ENCODE measurements around the gene WWOX. TPM values are rescaled to one million over a fixed set of nuclear protein-coding genes. Genes with fewer than 3 reads are reported as not detected.

Gene WWOX
- total and polyA plus RNA-seq, 2 of the 13 experiments (the other 11 are each of a cell fraction or from before 2014, with no cell fraction given) = 9.1 to 37.4 TPM

DNA sequence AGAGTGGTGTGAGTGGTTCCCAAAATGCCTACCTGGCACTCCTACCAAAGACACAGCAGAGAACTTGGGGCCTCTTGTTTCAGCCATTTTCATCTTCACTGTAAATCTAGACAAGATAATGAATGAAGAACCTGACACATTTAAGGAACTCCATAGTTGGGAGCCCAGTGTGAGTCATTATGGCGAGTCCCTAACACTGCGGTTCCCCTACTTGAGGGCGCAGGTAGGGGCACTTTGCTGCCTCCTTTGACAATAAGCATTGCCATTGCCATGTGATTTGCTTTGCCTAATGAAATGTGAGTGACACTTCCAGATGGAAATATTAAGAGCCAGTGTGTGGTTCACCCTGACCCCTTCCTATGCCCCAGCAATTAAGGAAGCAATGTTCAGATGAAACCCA lies 983.5 kb downstream of the WWOX start:
- Histone ChIP-seq H3K27ac (ENCODE audit: extremely low read length, insufficient read depth, low read length) (no peak overlapping the region), H2AFZ (ENCODE audit: low read length) (no peak overlapping the region), H3K4me2 (ENCODE audit: low read depth, low read length) (no peak overlapping the region), H3K9ac (ENCODE audit: insufficient read depth, low read depth, low read length) (no peak overlapping the region), H3K4me1 (ENCODE audit: insufficient read depth, low read length) (peaks cover 22% of the 10 kb centered on the region), H3K36me3 (replicated peaks in 1 of 2; ENCODE audit: control insufficient read depth in 1 of 2, insufficient read depth in 2 of 2, low read length in 2 of 2) (no peaks in the 10 kb centered on the region), H3K79me2 (ENCODE audit: insufficient read depth, low read length) (no peaks in the 10 kb centered on the region), H3K4me3 (replicated peaks in 1 of 3; ENCODE audit: insufficient read depth in 1 of 3, low read depth in 2 of 3, low read length in 3 of 3) (no peak overlapping the region), H3K9me3 (ENCODE audit: low read length) (no peaks in the 10 kb centered on the region), H4K20me1 (ENCODE audit: insufficient read depth, low read length) (no peaks in the 10 kb centered on the region), H3K27me3 (ENCODE audit: control insufficient read depth in 1 of 2, insufficient read depth in 2 of 2, low read length in 2 of 2) (no peaks in the 10 kb centered on the region)
- 89% methylated on average over 3 of the region's 3 CpGs for WGBS (ENCODE audit: low lambda C conversion rate)
- BruUV-seq (replicated peaks) = no TSS peak
- intact Hi-C loops (cut with micrococcal nuclease; ENCODE audit: unreplicated experiment) (no loop called here), in situ Hi-C loops (cut with HindIII; ENCODE audit: extremely low pct_ligation_motif_present, low pct_unique_long_range_greater_than_20kb) (no loop called here)
- no peak for FAIRE-seq
- POLR2A ChIA-PET = interaction anchor here (1.1 kb wide), 1 partner anchor 28 kb away, joined by 3 read pairs; no protein-coding TSS in a partner anchor
- no peak for ATAC-seq
- TF ChIP-seq SETDB1 (CRISPR knock-in tag; IDR thresholded peaks at IDR 0.05; ENCODE audit: borderline replicate concordance) = no peak
- no peak for DNase-seq (ENCODE audit: low spot score)
- CTCF ChIA-PET (ENCODE audit: low intra/inter-chr PET ratio, low total read pairs) = no interaction called here

DNA sequence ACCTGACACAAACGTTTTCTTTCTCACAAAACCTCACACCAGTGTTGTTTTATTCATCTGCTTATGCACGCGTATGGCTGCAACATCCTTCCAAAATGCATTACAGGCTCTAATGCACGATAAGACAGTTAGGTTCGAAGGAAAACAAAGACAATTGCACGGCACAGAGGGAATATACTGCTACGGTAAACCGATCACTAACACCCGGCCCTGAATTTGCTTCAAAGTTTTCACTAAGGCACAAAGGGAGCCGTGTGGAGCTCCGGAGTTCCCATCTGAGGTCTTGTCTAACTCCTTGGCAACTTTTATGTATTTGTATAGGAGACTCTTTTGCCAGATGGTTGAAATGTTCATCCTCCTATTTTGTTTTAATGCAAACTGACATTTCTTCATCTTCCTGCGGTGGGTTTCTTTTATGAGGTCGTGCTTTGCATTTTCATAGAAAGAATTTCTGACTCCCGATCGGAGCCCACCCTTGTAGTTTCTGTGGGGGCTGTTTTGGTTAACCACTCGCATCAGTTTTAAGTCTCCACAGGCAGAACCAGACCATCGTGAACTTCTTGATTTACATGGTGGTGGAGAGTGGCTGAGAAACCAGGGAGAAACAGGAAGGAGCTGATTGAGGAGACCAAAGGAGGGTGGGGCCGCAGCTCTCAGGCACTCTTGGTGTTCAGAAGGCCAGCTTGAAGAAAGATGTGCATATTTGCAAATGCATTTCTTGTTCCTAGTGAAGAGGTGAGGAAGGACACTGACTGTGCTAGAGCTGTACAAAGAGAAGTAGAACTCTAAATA lies 984.2 kb downstream of the WWOX start:
- H4K20me1 ChIP-seq (ENCODE audit: insufficient read depth, low read length) = no peaks in the 10 kb centered on the region
- POLR2A ChIA-PET = no interaction called here
- no peak for ATAC-seq
- no peaks in the 10 kb centered on the region for H3K9me3 ChIP-seq (ENCODE audit: low read length)
- FAIRE-seq = no peak
- 67% methylated on average over 18 of the region's 18 CpGs for WGBS (ENCODE audit: low lambda C conversion rate)
- DNase-seq (ENCODE audit: low spot score) = no peak
- H3K4me3 ChIP-seq (replicated peaks in 1 of 3; ENCODE audit: insufficient read depth in 1 of 3, low read depth in 2 of 3, low read length in 3 of 3) = no peak overlapping the region
- no peak overlapping the region for H3K27ac ChIP-seq (ENCODE audit: extremely low read length, insufficient read depth, low read length)
- no peak overlapping the region for H3K9ac ChIP-seq (ENCODE audit: insufficient read depth, low read depth, low read length)
- TF ChIP-seq ZSCAN29 (CRISPR knock-in tag; conservative IDR thresholded peaks at IDR 0.05) (no peak), ZNF660 (CRISPR knock-in tag; IDR thresholded peaks at IDR 0.05; ENCODE audit: borderline replicate concordance, low read depth) (no peak), EP300 (IDR thresholded peaks at IDR 0.05; ENCODE audit: low read depth in 2 of 2, low read length in 2 of 2) (no peak), EP300 (CRISPR knock-in tag; IDR thresholded peaks at IDR 0.05; ENCODE audit: borderline replicate concordance) (no peak), RBFOX2 (IDR thresholded peaks at IDR 0.05; ENCODE audit: low read depth, low read length) (no peak)
- TF ChIP-seq, protein P1, sequence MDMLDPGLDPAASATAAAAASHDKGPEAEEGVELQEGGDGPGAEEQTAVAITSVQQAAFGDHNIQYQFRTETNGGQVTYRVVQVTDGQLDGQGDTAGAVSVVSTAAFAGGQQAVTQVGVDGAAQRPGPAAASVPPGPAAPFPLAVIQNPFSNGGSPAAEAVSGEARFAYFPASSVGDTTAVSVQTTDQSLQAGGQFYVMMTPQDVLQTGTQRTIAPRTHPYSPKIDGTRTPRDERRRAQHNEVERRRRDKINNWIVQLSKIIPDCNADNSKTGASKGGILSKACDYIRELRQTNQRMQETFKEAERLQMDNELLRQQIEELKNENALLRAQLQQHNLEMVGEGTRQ (IDR thresholded peaks at IDR 0.05; ENCODE audit: low read depth, low read length) = no peak
- TF ChIP-seq, protein P1 (CRISPR knock-in tag; IDR thresholded peaks at IDR 0.05; ENCODE audit: borderline replicate concordance) = no peak
- H3K79me2 ChIP-seq (ENCODE audit: insufficient read depth, low read length) = no peaks in the 10 kb centered on the region
- BruUV-seq (replicated peaks) = no TSS peak
- in situ Hi-C loops (cut with HindIII; ENCODE audit: extremely low pct_ligation_motif_present, low pct_unique_long_range_greater_than_20kb) = no loop called here
- no peaks in the 10 kb centered on the region for H3K36me3 ChIP-seq (replicated peaks in 1 of 2; ENCODE audit: control insufficient read depth in 1 of 2, insufficient read depth in 2 of 2, low read length in 2 of 2)
- intact Hi-C loops (cut with micrococcal nuclease; ENCODE audit: unreplicated experiment) = no loop called here
- CTCF ChIA-PET (ENCODE audit: low intra/inter-chr PET ratio, low total read pairs) = no interaction called here
- peaks cover 22% of the 10 kb centered on the region for H3K4me1 ChIP-seq (ENCODE audit: insufficient read depth, low read length)
- H3K27me3 ChIP-seq (ENCODE audit: control insufficient read depth in 1 of 2, insufficient read depth in 2 of 2, low read length in 2 of 2) = no peaks in the 10 kb centered on the region
- H2AFZ ChIP-seq (ENCODE audit: low read length) = no peak overlapping the region
- H3K4me2 ChIP-seq (ENCODE audit: low read depth, low read length) = no peak overlapping the region
